ENCODE results near the gene CACNB4. TPM values are rescaled to one million over a fixed set of nuclear protein-coding genes. Genes with fewer than 3 reads are reported as not detected.
"Not testable (repeated sequence)": the region's sequence is repeated elsewhere in the genome, so short reads cannot be mapped to it uniquely, and the experiment has no call there.

CACNB4 gene
- total RNA-seq, 2 experiments from 2014 or later, result 0.14 to 0.20 TPM

DNA sequence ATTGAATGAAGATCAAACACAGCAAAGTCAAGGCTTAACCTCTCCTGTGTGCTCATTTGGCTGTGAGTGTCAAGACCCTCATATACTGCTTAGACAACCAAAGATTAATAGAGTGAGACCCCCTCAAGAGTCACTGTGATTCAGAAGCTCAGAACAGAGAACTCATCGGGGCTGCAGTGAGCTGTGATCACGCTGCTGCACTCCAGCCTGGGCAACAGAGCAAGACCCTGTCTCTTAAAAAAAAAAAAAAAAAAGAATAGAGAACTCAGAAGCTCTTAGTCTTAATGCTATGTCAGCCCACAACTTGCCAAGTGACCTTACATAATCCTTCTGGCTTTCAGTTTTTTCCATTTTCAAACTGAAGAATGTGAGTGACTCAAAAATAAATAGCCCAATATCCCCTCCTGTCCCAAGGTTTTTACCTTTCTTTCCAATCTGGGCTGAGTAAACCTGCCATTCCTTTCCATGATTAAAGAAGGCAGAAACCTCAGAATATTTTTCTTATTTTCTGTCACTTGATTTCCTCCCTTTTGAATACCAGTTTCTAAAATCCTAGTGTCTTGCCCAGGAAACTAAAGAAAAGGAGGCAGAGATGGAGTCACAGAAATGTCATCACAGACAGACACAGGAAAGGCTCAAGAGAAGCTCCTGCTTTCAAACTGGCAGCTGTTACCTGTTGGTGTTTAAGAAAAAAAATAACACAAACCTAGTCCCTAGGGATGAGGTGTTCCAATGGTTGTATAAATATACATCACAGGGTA is 102.4 kb downstream of the CACNB4 start:
- no peaks in the 10 kb centered on the region for H3K4me1 Mint-ChIP-seq (ENCODE audit: low read depth)
- Histone ChIP-seq H3K27ac (ENCODE audit: low read depth in 1 of 2, low read length in 2 of 2) (no peak overlapping the region), H3K9me3 (ENCODE audit: control insufficient read depth in 1 of 2, insufficient read depth in 1 of 2, low read length in 2 of 2) (no peaks in the 10 kb centered on the region), H3K36me3 (ENCODE audit: insufficient read depth, low read length) (no peaks in the 10 kb centered on the region), H3K27me3 (ENCODE audit: control insufficient read depth in 1 of 2, insufficient read depth in 2 of 2, low read length in 2 of 2) (no peaks in the 10 kb centered on the region), H3K4me1 (ENCODE audit: insufficient read depth, low read length) (no peaks in the 10 kb centered on the region), H3K4me3 (ENCODE audit: low read length) (no peak overlapping the region)
- no peak overlapping the region for H3K27ac Mint-ChIP-seq
- no peak overlapping the region for H3K4me3 Mint-ChIP-seq
- H3K36me3 Mint-ChIP-seq (ENCODE audit: low read depth), result no peaks in the 10 kb centered on the region
- H3K27me3 Mint-ChIP-seq, result peaks cover 4% of the 10 kb centered on the region
- intact Hi-C loops (cut with DNase I, micrococcal nuclease), result no loop called here
- H3K9me3 Mint-ChIP-seq, result no peaks in the 10 kb centered on the region
- ChIA-PET CTCF (no interaction called here), POLR2A (no interaction called here)
- ATAC-seq (ENCODE audit: poor library complexity) (no peak), DNase-seq (no peak)
- TF ChIP-seq, protein P1, sequence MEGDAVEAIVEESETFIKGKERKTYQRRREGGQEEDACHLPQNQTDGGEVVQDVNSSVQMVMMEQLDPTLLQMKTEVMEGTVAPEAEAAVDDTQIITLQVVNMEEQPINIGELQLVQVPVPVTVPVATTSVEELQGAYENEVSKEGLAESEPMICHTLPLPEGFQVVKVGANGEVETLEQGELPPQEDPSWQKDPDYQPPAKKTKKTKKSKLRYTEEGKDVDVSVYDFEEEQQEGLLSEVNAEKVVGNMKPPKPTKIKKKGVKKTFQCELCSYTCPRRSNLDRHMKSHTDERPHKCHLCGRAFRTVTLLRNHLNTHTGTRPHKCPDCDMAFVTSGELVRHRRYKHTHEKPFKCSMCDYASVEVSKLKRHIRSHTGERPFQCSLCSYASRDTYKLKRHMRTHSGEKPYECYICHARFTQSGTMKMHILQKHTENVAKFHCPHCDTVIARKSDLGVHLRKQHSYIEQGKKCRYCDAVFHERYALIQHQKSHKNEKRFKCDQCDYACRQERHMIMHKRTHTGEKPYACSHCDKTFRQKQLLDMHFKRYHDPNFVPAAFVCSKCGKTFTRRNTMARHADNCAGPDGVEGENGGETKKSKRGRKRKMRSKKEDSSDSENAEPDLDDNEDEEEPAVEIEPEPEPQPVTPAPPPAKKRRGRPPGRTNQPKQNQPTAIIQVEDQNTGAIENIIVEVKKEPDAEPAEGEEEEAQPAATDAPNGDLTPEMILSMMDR (IDR thresholded peaks at IDR 0.05), result no peak

GRCh38 chr2:151995161-151995557 is 103.7 kb downstream of the CACNB4 start:
- Histone ChIP-seq H3K27me3 (ENCODE audit: control insufficient read depth in 1 of 2, insufficient read depth in 2 of 2, low read length in 2 of 2) (no peaks in the 10 kb centered on the region), H3K4me3 (ENCODE audit: low read length) (no peak overlapping the region), H3K36me3 (ENCODE audit: insufficient read depth, low read length) (no peaks in the 10 kb centered on the region), H3K27ac (ENCODE audit: low read depth in 1 of 2, low read length in 2 of 2) (no peak overlapping the region), H3K9me3 (ENCODE audit: control insufficient read depth in 1 of 2, insufficient read depth in 1 of 2, low read length in 2 of 2) (no peaks in the 10 kb centered on the region), H3K4me1 (ENCODE audit: insufficient read depth, low read length) (no peaks in the 10 kb centered on the region)
- DNase-seq (no peak), ATAC-seq (ENCODE audit: poor library complexity) (no peak)
- Mint-ChIP-seq H3K9me3 (no peaks in the 10 kb centered on the region), H3K27ac (no peak overlapping the region), H3K27me3 (peaks cover 4% of the 10 kb centered on the region), H3K4me1 (ENCODE audit: low read depth) (no peaks in the 10 kb centered on the region), H3K4me3 (no peak overlapping the region), H3K36me3 (ENCODE audit: low read depth) (no peaks in the 10 kb centered on the region)
- TF ChIP-seq, protein P1 (IDR thresholded peaks at IDR 0.05), result no peak
- ChIA-PET CTCF (interaction anchor here (0.9 kb wide), 1 partner anchor 12 kb away, joined by 3 read pairs; no protein-coding TSS in a partner anchor), POLR2A (no interaction called here)
- intact Hi-C loops (cut with DNase I, micrococcal nuclease), result no loop called here

DNA sequence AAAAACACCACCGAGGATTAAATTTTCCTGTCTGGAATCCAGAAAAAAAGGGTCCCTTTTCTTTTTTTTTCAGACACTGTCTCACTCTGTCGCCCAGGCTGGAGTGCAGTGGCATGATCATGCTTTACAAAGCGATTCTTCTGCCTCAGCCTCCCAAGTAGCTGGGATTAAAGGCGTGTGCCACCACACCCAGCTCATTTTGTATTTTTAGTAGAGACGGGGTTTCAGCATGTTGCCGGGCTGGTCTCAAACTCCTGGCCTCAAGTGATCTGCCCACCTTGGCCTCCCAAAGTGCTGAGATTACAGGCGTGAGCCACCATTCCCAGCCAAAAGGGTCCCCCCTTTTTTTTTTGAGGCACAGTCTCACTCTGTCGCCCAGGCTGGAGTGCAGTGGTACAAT is 104.7 kb downstream of the CACNB4 start:
- H3K27me3 Mint-ChIP-seq; H3K9me3 Mint-ChIP-seq; H3K27ac ChIP-seq (ENCODE audit: low read depth in 1 of 2, low read length in 2 of 2); H3K36me3 ChIP-seq (ENCODE audit: insufficient read depth, low read length); H3K4me3 Mint-ChIP-seq; H3K27ac Mint-ChIP-seq; intact Hi-C loops (cut with DNase I, micrococcal nuclease); DNase-seq; H3K4me3 ChIP-seq (ENCODE audit: low read length); H3K4me1 ChIP-seq (ENCODE audit: insufficient read depth, low read length); H3K36me3 Mint-ChIP-seq (ENCODE audit: low read depth); CTCF ChIA-PET; H3K9me3 ChIP-seq (ENCODE audit: control insufficient read depth in 1 of 2, insufficient read depth in 1 of 2, low read length in 2 of 2); H3K4me1 Mint-ChIP-seq (ENCODE audit: low read depth); ATAC-seq (ENCODE audit: poor library complexity); POLR2A ChIA-PET; H3K27me3 ChIP-seq (ENCODE audit: control insufficient read depth in 1 of 2, insufficient read depth in 2 of 2, low read length in 2 of 2): not testable (repeated sequence)

DNA sequence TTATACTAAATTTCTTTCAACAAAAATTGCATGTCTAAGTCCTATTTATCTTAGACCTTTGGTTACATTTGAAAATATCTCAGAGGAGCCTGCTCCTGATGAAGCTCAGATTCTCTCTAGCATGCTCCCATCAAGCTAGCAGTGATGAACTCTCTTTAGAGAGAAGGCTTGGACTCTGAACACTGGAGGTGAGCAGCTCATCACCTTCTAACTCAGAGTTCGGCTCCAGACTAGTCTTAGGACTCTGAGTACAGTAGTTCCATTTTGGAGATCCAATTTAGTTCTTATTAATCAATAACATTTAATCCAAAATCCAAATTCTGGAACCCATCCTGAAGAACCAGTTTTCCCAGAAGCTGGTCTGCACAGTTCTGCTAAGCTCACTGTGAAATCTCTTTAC is 107.8 kb downstream of the CACNB4 start:
- no peaks in the 10 kb centered on the region for H3K4me1 ChIP-seq (ENCODE audit: insufficient read depth, low read length)
- H3K9me3 ChIP-seq (ENCODE audit: control insufficient read depth in 1 of 2, insufficient read depth in 1 of 2, low read length in 2 of 2), result no peaks in the 10 kb centered on the region
- no peak overlapping the region for H3K4me3 ChIP-seq (ENCODE audit: low read length)
- H3K4me1 Mint-ChIP-seq (ENCODE audit: low read depth), result no peaks in the 10 kb centered on the region
- intact Hi-C loops (cut with DNase I, micrococcal nuclease), result no loop called here
- no peaks in the 10 kb centered on the region for H3K9me3 Mint-ChIP-seq
- H3K27ac Mint-ChIP-seq, result no peak overlapping the region
- POLR2A ChIA-PET, result no interaction called here
- no peak overlapping the region for H3K4me3 Mint-ChIP-seq
- H3K36me3 ChIP-seq (ENCODE audit: insufficient read depth, low read length), result no peaks in the 10 kb centered on the region
- TF ChIP-seq, protein P1 (IDR thresholded peaks at IDR 0.05), result no peak
- no peaks in the 10 kb centered on the region for H3K27me3 ChIP-seq (ENCODE audit: control insufficient read depth in 1 of 2, insufficient read depth in 2 of 2, low read length in 2 of 2)
- ATAC-seq (ENCODE audit: poor library complexity) (no peak), DNase-seq (no peak)
- peaks cover 1% of the 10 kb centered on the region for H3K27me3 Mint-ChIP-seq
- CTCF ChIA-PET, result no interaction called here
- H3K36me3 Mint-ChIP-seq (ENCODE audit: low read depth), result no peaks in the 10 kb centered on the region
- H3K27ac ChIP-seq (ENCODE audit: low read depth in 1 of 2, low read length in 2 of 2), result no peak overlapping the region

All from CD4-positive, alpha-beta T cell (primary cell).